Endothelial cell (in vitro differentiated cells): ENCODE data around the gene LZTS3. TPM values are rescaled to one million over a fixed set of nuclear protein-coding genes. Genes with fewer than 3 reads are reported as not detected.
A peak's percentile ranks its signal among the peaks of the same experiment; 100 is the strongest.

Experiments used
- DNase-seq: peaks from one replicate; pipeline ENCODE4 v3.0.0; 2021; ENCODE audit warnings: low spot score
- H3K27ac Mint-ChIP-seq: one replicate; pipeline ENCODE4 v1.8.0; 2021; ENCODE audit warnings: mixed read lengths, inconsistent platforms; ENCODE audit not compliant: unreplicated experiment
- H3K27me3 Mint-ChIP-seq: one replicate; pipeline ENCODE4 v1.8.0; 2021; ENCODE audit warnings: mild to moderate bottlenecking, moderate library complexity, mixed read lengths, inconsistent platforms; ENCODE audit not compliant: unreplicated experiment
- H3K36me3 Mint-ChIP-seq: one replicate; pipeline ENCODE4 v1.8.0; 2021; ENCODE audit warnings: mild to moderate bottlenecking, low read depth, mixed read lengths, inconsistent platforms; ENCODE audit not compliant: unreplicated experiment
- H3K4me1 Mint-ChIP-seq: one replicate; pipeline ENCODE4 v1.8.0; 2021; ENCODE audit warnings: mild to moderate bottlenecking, mixed read lengths, inconsistent platforms; ENCODE audit not compliant: unreplicated experiment
- H3K4me3 Mint-ChIP-seq: one replicate; pipeline ENCODE4 v1.8.0; 2021; ENCODE audit warnings: mild to moderate bottlenecking, mixed read lengths, inconsistent platforms; ENCODE audit not compliant: unreplicated experiment
- H3K9me3 Mint-ChIP-seq: one replicate; pipeline ENCODE4 v1.8.0; 2021; ENCODE audit warnings: mixed read lengths, inconsistent platforms; ENCODE audit not compliant: unreplicated experiment
- CTCF ChIP-seq: fragments of 200-600 bp; sonication (generic); IDR thresholded peaks from one replicate; pipeline ENCODE4 v1.5.0; 2021; ENCODE audit warnings: antibody characterized with exemption; ENCODE audit not compliant: unreplicated experiment
- total RNA-seq: library from RNA; stranded (reverse); fragmentation: NEBNext Ultra II Directional; extraction: Animal tissue kit (Norgen Biotek cat#: 25700); gene quantifications from one replicate; pipeline ENCODE4 v1.2.1, GENCODE V29; 2021; ENCODE audit not compliant: unreplicated experiment

Gene LZTS3
- total RNA-seq, 1 donor from 2014 or later, result 6.1 TPM

- H3K27ac Mint-ChIP-seq, result peak overlapping the region; percentile 67
- H3K4me1 Mint-ChIP-seq, result peaks cover 6% of the 10 kb centered on the region
- H3K27me3 Mint-ChIP-seq, result peaks cover 4% of the 10 kb centered on the region
- no peak for TF ChIP-seq CTCF
- DNase-seq, result no peak
- H3K4me3 Mint-ChIP-seq, result peak overlapping the region; percentile 95
- H3K36me3 Mint-ChIP-seq, result peaks cover 17% of the 10 kb centered on the region
- no peaks in the 10 kb centered on the region for H3K9me3 Mint-ChIP-seq
Observed at GRCh38 chr20:3203315-3204123, 30.2 kb upstream of the LZTS3 start.

GRCh38 chr20:3202965-3203314 lies 29.6 kb upstream of the LZTS3 start:
- peaks cover 17% of the 10 kb centered on the region for H3K36me3 Mint-ChIP-seq
- DNase-seq, result no peak
- H3K27me3 Mint-ChIP-seq, result peaks cover 4% of the 10 kb centered on the region
- peaks cover 6% of the 10 kb centered on the region for H3K4me1 Mint-ChIP-seq
- no peak overlapping the region for H3K27ac Mint-ChIP-seq
- no peak overlapping the region for H3K4me3 Mint-ChIP-seq
- no peaks in the 10 kb centered on the region for H3K9me3 Mint-ChIP-seq
- TF ChIP-seq CTCF, result no peak

- TF ChIP-seq CTCF, result no peak
- DNase-seq, result no peak
- Mint-ChIP-seq H3K4me3 (peak overlapping the region; percentile 54), H3K9me3 (no peaks in the 10 kb centered on the region), H3K27me3 (peaks cover 4% of the 10 kb centered on the region), H3K27ac (no peak overlapping the region), H3K36me3 (peaks cover 31% of the 10 kb centered on the region), H3K4me1 (peaks cover 6% of the 10 kb centered on the region)
Observed at GRCh38 chr20:3199976-3200755, 26.8 kb upstream of the LZTS3 start.

- Mint-ChIP-seq H3K27ac (no peak overlapping the region), H3K9me3 (no peaks in the 10 kb centered on the region), H3K36me3 (peaks cover 32% of the 10 kb centered on the region), H3K4me3 (peak overlapping the region; percentile 23), H3K27me3 (peaks cover 4% of the 10 kb centered on the region), H3K4me1 (peaks cover 6% of the 10 kb centered on the region)
- no peak for DNase-seq
- TF ChIP-seq CTCF, result no peak
Observed at GRCh38 chr20:3199206-3199605, 25.9 kb upstream of the LZTS3 start.
